GM12873 (cell line): ENCODE data around the gene MEX3C.

ENCODE experiments used
- TF ChIP-seq, protein P1 (sequence below): IDR thresholded peaks from 2 replicates; pipeline ENCODE4 v1.5.1; 2012; ENCODE audit warnings: low read depth, mild to moderate bottlenecking, moderate library complexity, low read length, control low read depth; ENCODE audit not compliant: insufficient read depth; ENCODE audit errors: missing control alignments

Gene MEX3C

DNA sequence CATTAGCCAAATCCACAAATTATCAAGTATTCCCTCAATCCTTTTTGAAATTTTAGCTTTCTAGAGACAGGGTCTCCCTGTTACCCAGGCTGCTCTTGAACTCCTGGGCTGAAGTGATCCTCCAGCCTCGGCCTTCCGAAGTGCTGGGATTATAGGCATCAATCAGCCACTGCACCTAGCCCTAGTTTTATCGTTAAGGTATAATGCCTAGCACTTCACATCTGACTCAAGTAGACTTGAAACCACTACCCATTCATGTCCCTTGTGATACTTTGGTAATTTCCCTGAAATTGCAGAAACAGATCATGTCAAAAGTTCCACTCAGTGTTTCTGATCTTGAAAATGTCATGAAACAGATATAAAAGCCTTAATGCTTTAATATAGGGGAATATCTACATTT lies 26.3 kb downstream of the MEX3C start:
- TF ChIP-seq, protein P1, sequence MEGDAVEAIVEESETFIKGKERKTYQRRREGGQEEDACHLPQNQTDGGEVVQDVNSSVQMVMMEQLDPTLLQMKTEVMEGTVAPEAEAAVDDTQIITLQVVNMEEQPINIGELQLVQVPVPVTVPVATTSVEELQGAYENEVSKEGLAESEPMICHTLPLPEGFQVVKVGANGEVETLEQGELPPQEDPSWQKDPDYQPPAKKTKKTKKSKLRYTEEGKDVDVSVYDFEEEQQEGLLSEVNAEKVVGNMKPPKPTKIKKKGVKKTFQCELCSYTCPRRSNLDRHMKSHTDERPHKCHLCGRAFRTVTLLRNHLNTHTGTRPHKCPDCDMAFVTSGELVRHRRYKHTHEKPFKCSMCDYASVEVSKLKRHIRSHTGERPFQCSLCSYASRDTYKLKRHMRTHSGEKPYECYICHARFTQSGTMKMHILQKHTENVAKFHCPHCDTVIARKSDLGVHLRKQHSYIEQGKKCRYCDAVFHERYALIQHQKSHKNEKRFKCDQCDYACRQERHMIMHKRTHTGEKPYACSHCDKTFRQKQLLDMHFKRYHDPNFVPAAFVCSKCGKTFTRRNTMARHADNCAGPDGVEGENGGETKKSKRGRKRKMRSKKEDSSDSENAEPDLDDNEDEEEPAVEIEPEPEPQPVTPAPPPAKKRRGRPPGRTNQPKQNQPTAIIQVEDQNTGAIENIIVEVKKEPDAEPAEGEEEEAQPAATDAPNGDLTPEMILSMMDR: no peak

DNA sequence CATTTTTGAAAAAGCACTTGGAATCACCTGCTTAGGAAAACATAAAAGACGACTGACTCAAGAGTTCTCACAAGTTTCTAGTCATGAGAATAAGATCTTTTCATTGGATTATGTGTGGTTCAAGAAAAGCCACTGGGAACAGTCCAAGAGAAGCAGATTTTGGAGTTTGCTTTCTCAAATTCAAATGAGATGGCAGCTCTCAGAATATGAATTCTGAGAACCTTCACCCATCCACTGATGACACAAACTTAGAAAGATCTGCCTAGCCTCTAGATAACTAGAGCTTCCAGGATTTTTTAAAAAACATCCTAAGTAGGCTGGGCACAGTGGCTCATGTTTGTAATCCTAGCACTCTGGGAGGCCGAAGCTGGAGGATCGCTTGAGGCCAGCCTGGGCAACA lies 26.8 kb downstream of the MEX3C start:
- TF ChIP-seq, protein P1: no peak

DNA sequence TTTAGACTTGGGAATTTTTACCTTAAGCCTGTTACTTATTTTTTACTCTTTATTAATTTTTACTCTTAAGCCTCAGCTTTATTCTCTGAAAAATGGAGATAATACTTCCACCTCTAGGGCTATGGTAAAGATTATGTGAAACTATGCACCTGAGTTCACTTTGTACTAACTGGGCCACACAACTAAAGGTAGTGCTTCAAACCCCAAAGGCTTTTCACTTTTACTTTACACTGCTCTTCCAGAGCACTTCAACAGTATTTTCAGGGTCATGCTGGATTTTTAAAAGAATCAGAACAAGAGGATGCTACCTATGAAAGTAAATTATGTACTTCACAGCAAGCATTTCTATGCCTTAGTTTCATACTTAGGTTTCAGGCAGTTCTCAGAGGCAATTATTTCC lies 27.8 kb downstream of the MEX3C start:
- TF ChIP-seq, protein P1: no peak

DNA sequence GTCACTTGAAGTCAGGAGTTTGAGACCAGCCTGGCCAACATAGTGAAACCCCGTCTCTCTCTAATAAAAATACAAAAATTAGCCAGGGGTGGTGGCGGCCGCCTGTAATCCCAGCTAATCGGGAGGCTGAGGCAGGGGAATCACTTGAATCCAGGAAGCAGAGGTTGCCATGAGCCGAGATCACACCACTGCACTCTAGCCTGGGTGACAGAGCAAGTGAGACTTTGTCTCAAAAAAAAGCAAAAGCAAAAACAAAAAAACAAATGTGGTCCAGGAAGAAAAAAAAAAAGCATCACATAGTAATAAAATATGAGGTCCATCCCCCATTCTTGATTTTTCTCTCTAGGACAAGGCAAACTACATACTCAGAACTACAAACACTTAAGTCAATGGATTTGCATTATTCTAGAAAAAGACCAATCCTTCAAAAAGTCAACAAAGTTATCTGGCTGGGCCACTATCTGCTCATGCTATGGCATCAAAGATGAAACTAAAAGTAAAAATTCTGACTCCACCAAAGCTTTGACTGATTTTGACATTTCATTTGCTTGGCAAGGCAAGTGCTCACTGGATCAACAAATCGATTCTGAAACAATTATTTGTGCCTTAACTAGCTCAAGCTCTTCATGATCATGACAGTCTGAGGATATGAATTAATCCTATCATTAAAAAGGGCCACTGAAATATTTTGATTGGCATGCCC lies 28.4 kb downstream of the MEX3C start:
- TF ChIP-seq, protein P1: no peak

DNA sequence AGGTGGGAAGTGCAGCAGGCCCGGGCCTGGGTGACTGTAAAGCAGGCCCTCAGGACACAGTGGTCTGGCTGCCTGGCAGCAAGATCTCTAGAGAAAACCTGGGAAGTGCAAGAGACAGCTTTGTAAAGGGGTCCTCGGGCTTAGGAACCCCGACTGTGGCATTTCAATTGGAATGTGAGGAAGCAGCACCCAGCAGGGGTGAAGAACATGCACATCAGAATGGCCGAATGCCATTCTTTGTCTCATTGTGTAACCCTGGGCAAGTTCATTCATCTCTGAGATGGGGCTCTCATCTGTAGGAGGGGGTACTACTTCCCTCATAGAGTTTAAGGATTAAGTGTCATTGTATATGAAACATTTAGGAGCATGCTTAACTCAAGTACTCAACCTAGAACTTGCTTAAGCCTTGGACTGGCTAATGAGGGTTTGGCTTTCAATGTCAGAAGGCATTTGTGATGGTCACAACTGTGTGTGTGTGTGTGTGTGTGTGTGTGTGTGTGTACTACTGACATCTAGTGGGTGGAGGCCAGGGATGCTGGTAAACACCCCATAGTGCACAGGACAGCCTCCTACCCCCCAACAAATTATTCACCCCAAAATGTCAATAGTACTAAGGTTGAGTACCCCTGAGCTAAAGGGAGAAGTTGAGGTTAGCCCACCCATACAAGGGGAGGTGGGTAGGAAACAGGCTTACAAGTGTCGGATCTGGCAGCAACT lies 29.3 kb downstream of the MEX3C start:
- TF ChIP-seq, protein P1: peak; percentile 25

DNA sequence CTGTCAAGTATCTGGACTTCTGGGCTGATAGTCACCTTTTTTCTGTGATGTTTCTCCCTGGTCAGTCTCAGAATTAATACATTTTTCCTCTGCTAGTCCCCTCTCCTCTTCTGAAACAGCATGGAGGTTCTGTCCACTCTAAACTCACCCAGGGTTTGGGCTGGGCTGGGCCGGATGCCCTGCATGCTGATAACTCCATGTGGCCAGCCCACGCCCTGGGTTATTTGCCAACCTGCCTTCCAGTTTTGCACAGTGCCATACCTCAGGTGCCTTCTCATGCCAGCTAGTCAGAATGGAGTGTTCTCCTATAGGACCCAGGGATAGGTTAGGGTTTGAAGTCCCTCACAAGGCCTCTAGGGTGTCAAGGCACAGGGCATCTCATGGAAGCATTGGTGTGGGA lies 32.2 kb downstream of the MEX3C start:
- TF ChIP-seq, protein P1: peak; percentile 6

DNA sequence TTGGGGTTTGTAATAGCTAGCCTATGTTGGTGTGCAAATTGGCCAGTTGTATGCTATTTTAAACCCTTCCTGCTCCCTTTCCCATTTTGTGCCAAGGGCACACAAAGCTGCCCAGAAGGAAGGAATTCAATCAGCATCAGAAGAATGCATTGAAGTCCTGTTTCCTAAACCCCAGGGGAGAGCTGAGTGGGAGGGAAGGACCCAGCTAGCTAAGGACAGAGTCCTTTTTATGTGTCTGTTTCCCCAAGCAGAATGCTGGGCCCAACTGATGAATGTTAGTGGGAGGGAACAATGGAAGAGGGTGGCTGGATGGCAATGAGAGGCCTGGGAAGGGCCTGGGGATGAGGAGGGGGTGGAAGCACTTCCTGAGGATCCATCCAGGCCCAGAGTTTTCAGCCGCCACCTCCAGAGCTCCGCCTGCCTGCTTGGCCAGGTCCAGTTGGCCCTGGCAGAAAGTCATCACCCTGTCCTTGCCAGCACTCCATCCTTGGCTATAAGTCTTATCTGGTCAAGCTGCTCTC lies 32.7 kb downstream of the MEX3C start:
- TF ChIP-seq, protein P1: no peak
